Activated effector memory CD4-positive, alpha-beta T cell treated with Interleukin-2 at 50 U/mL for 16 hours (primary cell): Measurements from ENCODE around the gene FOXP1.

ENCODE experiments used
- DNase-seq: peaks from one replicate; pipeline ENCODE4 v3.0.0-alpha.2; 2020

Gene FOXP1

DNA sequence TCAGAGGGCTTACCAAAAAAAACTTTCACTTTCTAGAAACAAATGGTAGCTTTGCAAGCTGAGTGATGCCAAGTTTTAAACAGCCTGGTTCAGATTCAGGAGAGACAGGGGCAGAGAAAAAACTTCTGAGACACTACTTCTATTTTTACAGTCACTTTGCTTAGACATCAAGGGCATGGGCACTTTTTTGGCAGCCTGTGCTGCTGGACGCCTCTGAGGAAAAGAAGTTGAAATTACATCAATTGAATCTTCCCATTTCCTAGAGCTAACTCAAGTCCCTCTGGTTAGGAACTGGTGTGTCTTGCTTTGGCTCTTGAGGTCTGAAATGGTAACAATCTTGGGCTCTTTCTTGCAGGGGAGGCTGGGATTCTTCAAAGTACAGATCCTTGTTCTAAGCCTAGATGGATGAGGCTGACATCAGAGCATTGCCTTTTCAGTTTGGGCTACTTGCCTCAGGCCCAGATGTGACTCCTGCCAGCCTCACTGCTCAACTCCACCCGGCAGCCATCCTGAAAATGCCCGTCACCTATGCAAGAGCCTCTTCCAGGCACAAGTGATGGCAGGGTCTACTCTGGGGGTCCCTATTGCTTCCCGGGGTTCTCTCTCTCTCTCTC lies 357.5 kb downstream of the FOXP1 start:
- DNase-seq = no peak

DNA sequence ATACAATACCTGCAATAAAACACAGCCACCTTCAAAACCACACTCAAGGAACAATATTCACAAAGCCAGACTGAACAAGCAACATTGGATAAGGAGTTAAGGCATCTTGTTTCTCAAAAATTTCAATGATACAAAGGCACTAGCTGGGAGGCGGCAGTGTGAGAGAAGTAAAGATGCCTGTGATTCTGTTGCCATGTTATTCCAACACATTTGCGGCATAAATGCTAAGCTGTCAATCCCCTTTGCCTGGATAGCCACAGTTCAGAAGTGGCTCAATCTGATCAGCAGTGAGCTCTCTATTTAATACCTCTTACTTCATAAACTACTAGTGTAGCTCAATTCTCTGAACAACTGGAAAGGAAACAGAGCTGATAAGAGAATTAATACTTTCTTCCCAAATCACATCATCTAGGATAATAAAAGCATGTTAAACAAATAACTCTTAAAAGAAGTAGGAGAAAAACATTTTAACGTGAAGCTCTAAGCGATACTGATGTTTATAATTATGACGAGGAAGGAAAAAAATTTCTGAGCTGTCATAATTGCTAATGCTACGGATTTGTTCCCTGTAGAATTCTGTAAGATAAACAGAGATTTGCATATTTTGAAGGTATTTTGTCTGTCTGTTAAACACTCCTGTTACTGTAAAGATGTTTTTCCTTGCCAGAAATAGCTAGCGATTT lies 358.4 kb downstream of the FOXP1 start:
- no peak for DNase-seq

DNA sequence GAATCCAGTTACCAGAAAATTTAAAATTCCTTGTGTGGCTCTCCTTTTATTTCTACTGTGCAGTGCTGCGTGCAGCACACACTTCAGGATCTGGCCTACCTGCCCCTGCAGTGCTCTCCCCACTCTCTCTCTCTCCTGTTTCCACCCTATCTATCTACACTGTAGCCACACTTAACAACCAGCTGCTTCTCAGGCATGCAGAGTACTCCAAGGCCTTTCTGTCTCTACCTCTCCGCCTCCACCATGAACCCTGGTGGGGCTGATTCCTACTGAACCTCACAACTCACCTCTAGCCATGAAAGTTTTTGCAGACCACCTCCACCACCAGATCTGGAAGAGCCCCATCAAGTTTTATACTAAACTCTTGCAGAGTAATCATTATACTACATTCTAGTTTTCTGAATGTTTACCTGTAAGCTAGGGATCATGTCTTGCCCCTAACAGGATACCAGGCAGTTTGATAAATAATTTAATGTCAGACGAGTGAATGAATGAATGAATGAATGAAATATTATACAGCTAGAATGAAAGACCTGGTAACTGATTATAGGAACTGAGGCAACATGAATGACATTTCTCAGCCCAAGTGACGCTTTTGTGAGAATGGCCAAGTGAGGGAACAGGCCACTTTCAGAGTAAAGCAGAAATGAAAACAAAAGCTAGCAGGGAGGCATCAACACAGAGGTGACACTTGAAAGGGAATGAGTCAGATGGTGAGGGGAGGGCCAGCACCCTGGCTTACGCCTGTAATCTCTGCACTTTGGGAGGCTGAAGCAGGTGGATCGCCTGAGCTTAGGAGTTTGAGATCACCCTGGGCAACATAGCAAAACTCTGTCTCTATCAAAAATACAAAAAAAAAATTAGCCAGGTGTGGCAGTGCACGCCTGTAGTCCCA lies 363.5 kb downstream of the FOXP1 start:
- no peak for DNase-seq

DNA sequence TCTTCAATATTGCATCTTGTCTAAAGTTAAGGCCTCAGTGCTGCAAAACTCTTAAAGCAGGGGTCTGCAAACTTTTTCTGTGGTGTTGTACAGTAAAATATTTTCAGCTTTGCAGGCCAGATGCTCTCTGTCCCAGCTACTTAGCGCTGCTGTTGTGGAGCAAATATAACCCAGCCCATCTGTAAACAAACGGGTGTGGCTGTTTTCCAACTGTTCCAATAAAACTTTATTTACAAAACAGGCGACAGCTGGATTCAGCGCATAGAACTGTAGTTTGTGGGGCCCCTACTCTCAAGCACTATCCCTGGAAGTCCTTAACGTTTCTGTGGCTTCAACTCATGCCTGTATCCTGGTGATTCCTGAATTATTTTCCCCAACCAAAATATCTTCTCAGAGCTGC lies 365.0 kb downstream of the FOXP1 start:
- no peak for DNase-seq

DNA sequence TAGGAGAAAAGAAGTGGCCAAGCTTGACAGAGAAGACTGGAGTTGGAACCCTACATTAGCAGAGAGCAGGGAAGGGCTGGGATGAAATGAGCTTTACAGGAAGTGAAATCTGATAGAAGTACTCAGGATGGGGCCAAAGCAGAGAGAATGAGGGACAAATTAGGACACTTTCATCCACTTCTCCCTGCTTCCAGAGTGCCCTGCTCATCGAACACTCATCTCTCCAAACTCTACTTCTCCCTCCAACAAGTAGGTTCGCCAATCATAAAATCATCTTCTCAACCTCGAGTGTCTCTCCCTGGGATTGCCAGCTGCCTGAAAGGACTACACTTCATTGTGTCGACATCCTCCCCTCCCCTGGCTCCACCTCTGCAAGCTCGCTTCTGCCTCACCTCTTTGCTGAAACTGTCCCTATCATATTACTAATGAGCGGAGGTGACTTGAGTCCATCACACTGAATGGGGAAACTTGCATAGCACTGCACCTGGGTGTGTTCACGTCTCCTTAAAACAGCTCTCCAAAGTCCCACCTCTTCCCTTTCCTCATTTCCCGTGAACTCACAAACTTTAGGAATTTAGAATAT lies 365.8 kb downstream of the FOXP1 start:
- DNase-seq = no peak

DNA sequence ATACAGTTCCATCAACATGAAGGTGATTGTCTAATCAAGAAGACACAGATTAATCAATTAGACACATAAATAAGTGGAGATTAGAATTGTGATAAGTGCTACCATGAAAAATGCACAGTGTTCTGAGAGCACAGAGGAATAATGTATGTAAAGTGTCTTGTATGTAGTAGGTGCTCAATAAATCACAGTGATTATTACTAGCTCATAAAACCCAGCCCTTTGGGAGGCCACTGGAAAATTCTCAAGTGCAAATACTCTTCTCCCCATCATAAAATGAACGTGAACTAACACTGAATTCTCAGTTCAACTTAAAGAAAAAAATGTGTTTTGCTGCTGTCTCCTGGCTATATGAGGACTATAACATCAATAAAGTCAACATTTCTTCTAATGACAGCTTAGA lies 368.2 kb downstream of the FOXP1 start:
- no peak for DNase-seq

DNA sequence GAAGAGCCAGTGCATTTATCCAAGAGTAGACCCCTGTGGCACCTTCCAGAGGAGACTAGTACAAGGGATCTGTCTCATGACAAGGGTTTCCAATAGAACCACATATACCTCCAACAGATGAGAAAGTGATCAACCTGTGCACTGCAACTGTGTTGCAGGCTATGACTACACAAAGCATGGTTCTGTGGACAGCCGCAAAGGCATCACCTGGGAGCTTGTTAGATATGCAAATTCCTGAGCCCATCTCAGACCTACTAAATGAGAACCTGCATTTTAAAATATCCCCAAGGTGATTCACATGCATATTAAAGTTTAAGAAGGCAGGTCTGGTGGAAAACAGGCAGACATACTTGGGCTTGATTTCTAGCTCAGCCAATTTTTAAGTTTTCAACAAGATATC lies 368.7 kb downstream of the FOXP1 start:
- DNase-seq = no peak

DNA sequence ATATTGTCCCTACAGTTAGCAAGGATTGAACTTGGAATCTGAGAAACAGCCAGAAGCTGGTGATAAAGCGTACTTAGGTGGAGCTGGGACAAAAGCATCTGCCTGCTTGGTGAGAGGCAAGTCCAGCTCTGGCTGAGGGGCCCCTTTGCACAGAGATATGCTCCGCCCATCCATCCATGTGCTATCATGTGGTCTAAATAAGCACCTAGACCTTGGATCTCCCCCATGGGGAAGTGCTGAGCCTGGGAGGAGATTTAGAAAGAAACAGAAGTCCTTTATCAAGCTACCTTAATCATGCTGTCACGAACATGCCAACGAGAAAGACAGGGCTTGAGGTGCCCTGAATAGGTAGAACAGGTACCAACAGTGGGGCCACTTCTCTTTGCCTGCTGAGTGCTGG lies 369.5 kb downstream of the FOXP1 start:
- DNase-seq = no peak

DNA sequence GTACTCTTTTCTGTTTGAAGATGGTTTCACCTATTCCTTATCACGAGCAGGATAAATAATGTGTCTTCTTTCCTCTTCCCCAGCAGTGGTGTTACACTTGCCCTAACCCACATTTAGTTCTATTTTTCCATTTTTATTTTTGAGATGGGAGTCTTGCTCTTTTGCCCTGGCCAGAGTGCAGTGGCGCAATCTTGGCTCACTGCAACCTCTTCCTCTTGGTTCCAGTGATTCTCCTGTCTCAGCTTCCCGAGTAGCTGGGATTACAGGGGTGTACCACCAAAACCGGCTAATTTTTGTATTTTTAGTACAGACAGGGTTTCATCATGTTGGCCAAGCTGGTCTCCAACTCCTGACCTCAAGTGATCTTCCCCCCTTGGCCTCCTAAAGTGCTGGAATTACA lies 372.4 kb downstream of the FOXP1 start:
- DNase-seq = no peak

DNA sequence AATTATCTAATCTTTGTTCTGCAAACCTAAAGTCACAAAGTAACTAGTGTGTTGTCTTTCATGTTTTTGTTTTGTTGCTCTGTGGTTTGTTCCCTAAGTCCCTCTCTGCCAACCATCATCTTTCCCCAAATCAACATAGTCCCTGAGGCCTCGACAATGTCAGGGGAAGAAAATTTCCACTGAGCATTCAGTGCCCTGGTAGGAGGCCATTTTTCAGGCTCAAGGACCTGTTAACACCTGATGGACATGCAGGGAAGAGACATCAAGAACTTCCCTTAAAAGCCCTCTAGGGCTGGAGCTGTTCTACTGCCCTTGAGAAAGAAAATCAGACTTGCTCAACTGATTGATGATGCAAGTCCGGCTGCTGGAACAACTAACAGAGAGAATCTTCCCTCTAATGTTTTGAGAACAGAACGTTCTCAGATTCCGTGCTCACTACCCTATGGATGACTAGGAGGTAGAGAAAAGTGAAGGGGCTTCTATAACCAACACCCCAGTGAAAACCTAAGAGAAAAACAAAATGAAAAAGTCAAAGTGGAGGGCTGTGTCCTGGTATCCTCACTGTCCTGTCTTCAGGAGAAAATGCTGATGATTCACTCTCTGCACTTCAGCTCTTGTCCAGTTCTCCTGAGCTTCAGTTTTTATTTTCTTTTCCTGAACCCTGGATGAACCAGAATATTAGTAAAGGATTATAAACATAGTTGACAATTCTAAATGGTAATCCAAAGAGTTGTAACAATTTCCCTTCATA lies 373.1 kb downstream of the FOXP1 start:
- no peak for DNase-seq

DNA sequence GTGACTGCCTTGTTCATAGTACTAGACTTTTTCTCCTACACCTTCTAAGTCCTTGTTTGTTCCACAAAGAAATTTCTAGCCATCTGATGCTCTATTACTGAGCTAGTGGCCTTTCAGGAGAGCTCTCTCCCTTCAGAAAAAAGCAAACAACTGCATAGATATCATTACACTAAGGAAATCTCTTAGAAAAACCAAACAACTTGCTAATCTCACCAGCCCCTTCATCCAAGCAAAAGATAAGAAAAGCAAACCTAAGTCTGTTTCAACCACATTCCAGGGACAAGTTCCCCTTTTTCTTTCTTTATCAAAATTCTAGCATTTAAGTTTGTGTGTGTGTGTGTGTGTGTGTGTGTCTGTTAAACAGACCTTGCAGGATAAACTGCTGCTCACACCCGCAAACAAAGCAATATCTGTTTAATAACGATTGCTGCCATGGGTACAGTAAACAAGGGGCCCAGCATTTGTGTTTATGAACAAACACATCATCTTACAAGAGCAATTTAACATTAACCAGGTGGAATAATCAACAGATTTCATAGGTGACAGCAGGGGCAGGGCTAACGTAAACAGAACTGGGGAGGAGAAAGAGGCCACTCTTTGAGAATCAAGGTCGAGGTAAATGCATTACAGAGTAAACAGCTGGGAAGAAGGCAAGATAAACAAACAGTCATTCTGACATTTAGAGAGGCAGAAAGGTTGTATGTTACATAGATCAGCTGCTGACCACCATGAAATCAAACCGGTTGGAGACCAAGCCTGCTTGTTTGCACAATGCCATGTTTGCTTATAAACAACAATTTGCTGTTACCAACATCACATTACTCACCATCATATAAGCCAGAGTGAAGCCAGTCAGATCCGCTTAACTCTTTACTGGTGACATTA lies 375.1 kb downstream of the FOXP1 start:
- no peak for DNase-seq

DNA sequence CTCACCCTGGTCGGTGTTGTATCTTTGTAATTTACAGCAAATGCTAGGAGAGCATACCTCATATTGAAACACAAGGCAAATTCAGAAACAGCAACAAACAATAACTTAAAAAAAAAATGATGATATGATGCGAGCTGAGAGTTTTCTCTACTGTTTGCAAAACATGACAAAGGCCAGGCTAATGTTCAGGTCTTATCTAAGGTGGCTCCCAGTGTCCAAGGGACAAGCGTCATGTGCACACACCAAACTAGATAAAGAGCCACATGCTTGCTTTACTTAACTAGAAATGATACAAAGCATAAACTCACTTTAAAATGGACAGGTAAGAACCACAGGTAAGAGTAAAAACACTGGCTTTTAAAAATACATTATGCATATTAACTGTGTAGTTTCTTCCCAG lies 375.9 kb downstream of the FOXP1 start:
- no peak for DNase-seq

DNA sequence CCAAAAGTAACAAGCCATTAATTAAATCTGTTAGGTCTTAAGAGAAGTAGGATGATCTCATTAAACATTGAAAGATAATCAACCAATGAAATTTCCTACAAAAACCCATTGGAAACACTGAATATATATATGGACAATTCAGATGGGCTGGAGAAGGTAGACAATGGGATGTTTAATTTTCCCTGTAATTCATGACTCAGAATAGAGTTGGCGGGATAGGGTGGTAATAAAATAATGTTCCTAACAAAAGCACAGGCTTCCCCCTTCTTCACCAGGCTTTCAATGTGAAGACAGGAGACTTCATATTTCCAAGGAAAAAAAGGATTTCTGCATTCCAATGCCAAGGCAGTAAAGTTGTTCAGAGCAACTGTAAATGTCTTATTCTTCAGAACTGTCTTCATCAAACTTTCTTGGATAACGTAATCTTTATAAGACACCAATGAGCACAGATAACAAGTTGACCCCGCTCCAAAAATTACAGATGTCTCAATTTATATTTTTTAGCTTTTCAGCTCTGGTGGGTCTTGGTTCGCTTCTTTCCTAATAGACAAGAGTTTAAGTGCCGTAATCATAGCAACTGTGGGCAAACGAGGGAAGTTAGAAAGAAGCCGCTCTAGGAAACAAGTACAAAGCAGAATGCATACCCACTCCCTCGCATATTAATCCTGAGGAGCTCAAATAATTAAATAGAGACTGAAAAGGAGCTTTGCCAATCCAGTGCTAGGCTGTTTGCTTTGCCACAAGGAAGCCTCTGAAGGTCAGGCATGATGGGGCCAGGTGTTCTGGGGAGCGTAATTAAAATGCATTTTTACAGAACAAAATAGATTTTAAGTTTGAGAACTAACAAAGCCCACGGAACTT lies 377.0 kb downstream of the FOXP1 start:
- no peak for DNase-seq

DNA sequence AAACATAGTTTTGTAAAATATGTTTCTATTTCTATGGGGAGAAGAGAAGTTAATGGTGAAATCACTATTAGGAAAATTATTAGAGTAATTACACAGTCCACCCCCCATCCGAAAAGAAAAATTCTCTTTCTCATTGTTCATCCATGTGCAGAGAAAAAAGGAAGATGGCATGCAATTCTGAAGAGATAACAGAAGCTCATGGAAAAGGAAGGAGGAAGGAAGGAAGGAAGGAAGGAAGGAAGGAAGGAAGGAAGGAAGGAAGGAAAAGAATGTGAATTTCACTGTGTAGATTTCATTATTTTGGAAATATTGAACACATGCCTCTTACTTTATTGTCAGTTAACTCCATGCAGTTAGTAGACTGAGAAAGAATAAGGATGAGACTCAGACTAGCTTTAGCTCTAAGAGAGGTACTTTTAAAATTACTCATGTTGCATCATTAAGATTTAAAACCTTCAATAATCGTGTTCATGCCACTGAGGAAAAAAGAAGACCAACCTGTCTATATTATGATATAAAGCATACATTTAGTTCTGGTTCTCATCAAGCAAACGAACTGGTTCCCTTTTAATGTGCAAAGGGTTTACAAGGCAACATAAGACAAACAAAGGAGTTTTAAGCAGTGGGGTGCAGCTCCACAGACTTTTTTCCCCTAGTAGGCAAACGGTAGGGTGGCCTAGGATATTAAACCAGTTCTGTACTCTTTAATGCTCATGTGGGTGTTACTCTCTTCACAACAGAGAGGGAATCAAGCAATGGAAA lies 379.6 kb downstream of the FOXP1 start:
- no peak for DNase-seq

DNA sequence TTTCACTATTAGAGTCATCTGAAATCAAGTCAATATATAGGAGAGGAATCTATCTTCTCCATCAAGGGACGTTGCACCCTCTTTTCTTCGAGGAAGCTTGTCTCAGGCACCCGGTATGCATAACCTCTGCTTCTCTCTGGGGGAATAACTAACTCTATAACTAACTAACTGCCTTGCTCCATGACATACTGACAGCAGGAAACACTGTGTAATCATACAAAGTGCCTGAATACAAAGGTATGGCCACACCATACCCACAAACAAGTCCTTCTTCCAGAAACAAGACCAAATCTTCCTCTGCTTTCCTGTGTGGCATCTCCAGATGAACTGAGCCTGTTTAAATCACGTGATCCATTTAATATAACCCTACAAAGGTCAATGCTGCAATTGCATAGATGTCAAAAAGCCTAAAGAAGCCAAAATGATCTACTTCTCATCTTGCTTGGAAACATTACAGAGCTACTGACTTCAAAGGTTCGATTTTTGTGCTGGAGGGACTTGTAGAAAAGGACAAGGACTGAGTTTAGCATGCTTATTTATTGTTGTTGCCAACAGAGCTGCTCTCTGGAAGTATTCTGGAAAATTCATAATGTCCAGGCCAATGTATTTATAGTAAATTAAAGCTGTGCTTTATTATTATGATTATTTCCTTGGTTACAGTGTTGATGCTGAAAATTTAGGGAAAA lies 380.5 kb downstream of the FOXP1 start:
- no peak for DNase-seq

DNA sequence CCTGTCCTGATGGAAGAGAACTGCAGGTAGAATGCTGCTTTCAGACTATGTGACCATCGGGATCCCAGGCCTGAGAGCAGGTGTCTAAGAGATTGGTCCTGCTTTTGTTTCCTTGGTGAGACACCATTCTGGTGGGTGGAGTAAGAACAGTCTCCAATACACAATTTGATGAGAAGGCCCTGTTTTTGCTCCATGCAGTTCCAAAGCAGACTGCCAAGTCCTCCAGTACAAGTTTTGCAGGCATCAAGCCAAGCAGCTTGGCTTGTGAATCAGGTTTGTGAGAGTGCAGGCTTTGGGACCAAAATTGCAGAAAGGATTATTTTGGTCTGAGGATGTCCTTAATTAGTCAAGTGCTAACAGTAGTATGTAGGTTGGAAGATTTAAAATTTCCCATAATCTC lies 381.6 kb downstream of the FOXP1 start:
- no peak for DNase-seq

DNA sequence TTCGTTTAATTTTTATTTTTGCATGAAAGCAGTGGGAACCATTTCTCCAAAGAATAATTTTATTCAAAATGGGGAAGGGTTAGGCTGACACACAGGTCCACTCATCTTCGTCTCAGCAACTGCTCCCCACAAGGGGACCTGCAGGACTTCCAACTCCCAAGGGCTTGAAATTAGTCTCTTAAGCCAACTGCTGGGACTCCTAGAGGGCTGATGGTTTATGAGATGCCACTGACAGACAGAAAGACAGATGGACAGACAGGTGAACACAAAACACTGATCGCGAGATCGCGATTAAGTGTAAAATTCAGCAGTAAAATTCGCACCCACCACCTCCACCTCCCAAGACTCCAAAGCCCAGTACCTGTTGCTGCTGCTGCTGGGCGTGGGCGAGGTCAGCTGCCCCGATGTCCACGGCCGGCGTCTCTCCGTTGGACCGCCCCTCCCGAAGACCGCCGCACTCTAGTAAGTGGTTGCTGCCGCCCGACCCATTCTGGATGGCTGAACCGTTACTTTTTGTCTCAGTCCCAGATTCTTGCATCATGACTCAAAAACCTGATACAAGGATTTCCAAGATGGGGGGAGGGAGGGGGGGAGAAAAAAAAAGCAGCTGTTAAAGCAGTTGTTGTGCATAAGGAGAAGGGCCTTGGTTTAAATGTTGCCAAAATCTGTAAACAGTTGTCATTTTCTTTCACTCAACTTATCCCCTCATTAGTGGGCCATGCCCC lies 385.5 kb downstream of the FOXP1 start:
- no peak for DNase-seq

DNA sequence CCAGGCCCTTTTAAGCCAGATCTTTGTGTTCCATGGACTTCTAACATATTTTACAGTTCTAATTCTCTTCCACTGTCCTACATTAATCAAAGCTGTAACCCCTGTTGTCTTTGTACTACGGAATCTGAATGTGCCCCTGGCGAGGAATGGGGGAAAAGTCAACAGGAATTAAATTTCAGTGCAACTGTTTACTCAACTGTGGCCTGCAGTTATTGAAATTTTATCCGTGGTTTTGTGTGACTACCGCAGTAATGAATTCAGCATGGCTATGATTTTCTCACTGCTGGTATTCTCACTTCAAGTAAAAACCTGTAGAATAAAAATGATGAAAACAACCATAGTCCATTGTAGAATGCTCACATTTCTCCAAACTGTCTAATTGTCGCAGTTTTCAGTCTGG lies 388.0 kb downstream of the FOXP1 start:
- no peak for DNase-seq

DNA sequence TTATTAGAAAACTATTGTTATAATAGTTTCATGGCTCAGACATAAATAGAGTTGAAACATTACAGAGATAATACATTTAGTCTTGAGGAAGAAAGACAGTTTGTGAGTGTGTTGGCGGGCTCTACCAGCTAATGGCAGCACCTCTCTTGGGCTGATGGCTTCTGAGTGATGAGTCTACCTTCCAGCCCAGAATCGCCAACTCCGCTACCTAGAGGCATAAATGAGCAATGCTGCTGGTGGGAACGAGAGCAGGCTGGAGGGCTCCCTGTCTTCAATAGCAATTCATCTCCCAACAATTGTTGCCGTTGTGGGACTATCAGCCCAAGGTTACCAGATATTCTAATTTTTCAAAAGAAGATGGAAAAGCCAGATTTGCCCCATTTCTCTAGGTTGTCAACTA lies 388.7 kb downstream of the FOXP1 start:
- no peak for DNase-seq
